PC-3 (cell line): Measurements from ENCODE around the gene CAT. TPM values are rescaled to one million over a fixed set of nuclear protein-coding genes. Genes with fewer than 3 reads are reported as not detected.

Experiments used
- ATAC-seq: fragments of 200-7000 bp; cut with Tn5 transposase; 2 replicates; pipeline ENCODE4 v1.9.1; 2020; ENCODE audit warnings: mild to moderate bottlenecking, moderate library complexity
- BruUV-seq: library from RNA; stranded (reverse); fragments of 400-500 nt; replicated peaks from 2 replicates; lab custom pipeline; 2021; lab: Mats Ljungman, UMichigan
- CTCF ChIA-PET: fragments of 300-600 bp; sonication (Branson Sonifier 250); formaldehyde crosslinking; loops from one replicate; lab custom pipeline; 2022; ENCODE audit warnings: antibody characterized with exemption; lab: Charles Lee
- POLR2A ChIA-PET: fragments of 300-600 bp; sonication (Branson Sonifier 250); formaldehyde crosslinking; loops from one replicate; lab custom pipeline; 2022; ENCODE audit warnings: antibody characterized with exemption; ENCODE audit not compliant: unreplicated experiment; lab: Charles Lee
- DNase-seq: peaks from one replicate; pipeline ENCODE4 v3.0.0-alpha.2; 2015
- H2AFZ ChIP-seq: fragments of 300-600 bp; sonication (generic); 2 replicates; pipeline ENCODE4 v1.6.0; 2016; ENCODE audit warnings: antibody characterized with exemption, low read length
- H3F3A ChIP-seq: fragments of 300-600 bp; sonication (generic); one replicate; pipeline ENCODE4 v1.6.0; 2017; ENCODE audit warnings: antibody characterized with exemption, low read length, control low read depth, mild to moderate bottlenecking; ENCODE audit not compliant: unreplicated experiment
- H3K27ac ChIP-seq: fragments of 300-600 bp; sonication (generic); 2 replicates; pipeline ENCODE4 v1.5.1; 2016; ENCODE audit warnings: mild to moderate bottlenecking, low read length
- H3K27me3 ChIP-seq: fragments of 300-600 bp; sonication (generic); 2 replicates; pipeline ENCODE4 v1.6.1; 2016; ENCODE audit warnings: low read length, mixed read lengths
- H3K36me3 ChIP-seq: fragments of 300-600 bp; sonication (generic); 2 replicates; pipeline ENCODE4 v1.6.1; 2016; ENCODE audit warnings: low read depth, mixed run types, low read length, mixed read lengths
- H3K4me1 ChIP-seq: fragments of 300-600 bp; sonication (generic); 2 replicates; pipeline ENCODE4 v1.5.1; 2016; ENCODE audit warnings: low read length; ENCODE audit not compliant: insufficient read depth
- H3K4me2 ChIP-seq: fragments of 300-600 bp; sonication (generic); 2 replicates; pipeline ENCODE4 v1.6.0; 2016; ENCODE audit warnings: low read length
- H3K4me3 ChIP-seq: fragments of 300-600 bp; sonication (generic); 2 replicates; pipeline ENCODE4 v1.5.1; 2016; ENCODE audit warnings: mild to moderate bottlenecking, low read length, mixed read lengths
- H3K79me2 ChIP-seq: fragments of 300-600 bp; sonication (generic); 2 replicates; pipeline ENCODE4 v1.6.1; 2017; ENCODE audit warnings: low read length, mixed read lengths
- H3K9ac ChIP-seq: fragments of 300-600 bp; sonication (generic); 2 replicates; pipeline ENCODE4 v1.6.0; 2016; ENCODE audit warnings: mild to moderate bottlenecking, low read length
- H3K9me2 ChIP-seq: fragments of 300-600 bp; sonication (generic); replicated peaks from 2 replicates; pipeline ENCODE4 v1.6.1; 2016; ENCODE audit warnings: mixed run types, low read length, mixed read lengths
- H3K9me3 ChIP-seq: fragments of 300-600 bp; sonication (generic); 2 replicates; pipeline ENCODE4 v1.6.1; 2016; ENCODE audit warnings: low read length, mixed read lengths
- H4K20me1 ChIP-seq: fragments of 300-600 bp; sonication (generic); 2 replicates; pipeline ENCODE4 v1.6.1; 2016; ENCODE audit warnings: low read length, mixed read lengths
- CTCF ChIP-seq: fragments of 300-600 bp; sonication (generic); conservative IDR thresholded peaks from 2 replicates; pipeline ENCODE4 v1.5.1; 2017; ENCODE audit warnings: antibody characterized with exemption, low read depth, mild to moderate bottlenecking, low read length
- EZH2 ChIP-seq: fragments of 300-600 bp; sonication (generic); IDR thresholded peaks from one replicate; pipeline ENCODE4 v1.6.1; 2017; ENCODE audit warnings: antibody characterized with exemption, mild to moderate bottlenecking, low read length; ENCODE audit not compliant: unreplicated experiment
- EZH2phosphoT487 ChIP-seq: fragments of 300-600 bp; sonication (generic); IDR thresholded peaks from 2 replicates; pipeline ENCODE4 v1.6.1; 2018; ENCODE audit warnings: mild to moderate bottlenecking, antibody characterized with exemption, low read length, borderline replicate concordance
- intact Hi-C: fragments of 100-400 bp; cut with micrococcal nuclease; formaldehyde crosslinking; loops from 2 replicates; pipeline ENCODE4 v1.9.0; 2023
- total RNA-seq: library from RNA; depleted of rRNA; stranded (reverse); fragments of >200 nt; gene quantifications from 2 replicates; pipeline ENCODE4 v1.2.3, GENCODE V29; 2014

The CAT gene
- total RNA-seq, 1 experiment from 2014 or later: 50.5 TPM

GRCh38 chr11:34513682-34514449 is 75.1 kb downstream of the CAT start, which contains the start of gene ELF5:
Gene ELF5 (minus strand): TSS chr11:34513794. CDS start chr11:34505749, 8,045 bp downstream.
- ATAC-seq: no peak
- H3K4me3 ChIP-seq: no peak within 1 kb of the TSS
- H2AFZ ChIP-seq: peak within 1 kb of the TSS; percentile 52; the same call in 1 of the 2 replicates

GRCh38 chr11:34514597-34514996 is 75.9 kb downstream of the CAT start:
- intact Hi-C loops: loop anchor here (5.0 kb wide), 1 partner anchor 73 kb away; no protein-coding TSS in a partner anchor
- Histone ChIP-seq H3K27ac (no peak overlapping the region), H3K27me3 (no peaks in the 10 kb centered on the region), H3K9ac (no peak overlapping the region), H3K79me2 (no peaks in the 10 kb centered on the region), H3K36me3 (no peaks in the 10 kb centered on the region), H3K4me2 (no peak overlapping the region), H3K9me3 (no peaks in the 10 kb centered on the region), H3K9me2 (no peaks in the 10 kb centered on the region), H2AFZ (no peak overlapping the region), H4K20me1 (no peaks in the 10 kb centered on the region), H3K4me3 (no peak overlapping the region), H3F3A (no peaks in the 10 kb centered on the region), H3K4me1 (0 out of 2 replicates have a peak, but pooled peaks cover 7% of the 10 kb centered on the region)
- DNase-seq (no peak), ATAC-seq (no peak)
- ChIA-PET POLR2A (no interaction called here), CTCF (no interaction called here)
- no TSS peak for BruUV-seq
- TF ChIP-seq CTCF: no peak

More at GRCh38 chr11:34513682-34514449, 75.1 kb downstream of the CAT start, which contains the start of gene ELF5:
- TF ChIP-seq EZH2phosphoT487 (no peak), EZH2 (no peak), CTCF (no peak)
- POLR2A ChIA-PET: no interaction called here
- BruUV-seq: no TSS peak
- CTCF ChIA-PET: no interaction called here
- Histone ChIP-seq H3K36me3 (no peaks in the 10 kb centered on the region), H3K27ac (no peak within 1 kb of the TSS), H3K4me1 (0 out of 2 replicates have a peak, but pooled peaks cover 7% of the 10 kb centered on the region), H3K9ac (no peak within 1 kb of the TSS), H3F3A (no peaks in the 10 kb centered on the region), H3K27me3 (no peaks in the 10 kb centered on the region), H3K79me2 (no peaks in the 10 kb centered on the region), H3K4me2 (no peak within 1 kb of the TSS), H3K9me3 (no peaks in the 10 kb centered on the region), H4K20me1 (no peaks in the 10 kb centered on the region), H3K9me2 (no peaks in the 10 kb centered on the region)
- intact Hi-C loops: loop anchor here (1.0 to 5.0 kb wide), 2 partner anchors 73 to 376 kb away; no protein-coding TSS in a partner anchor
- peak; percentile 9 for DNase-seq
